Occipital lobe (tissue), 2 donors: Measurements from ENCODE around the gene TBC1D16. TPM values are rescaled to one million over a fixed set of nuclear protein-coding genes. Genes with fewer than 3 reads are reported as not detected.

Source experiments
- DNase-seq: peaks from one replicate; lab custom pipeline; 2025; lab: John Stamatoyannopoulos, UW
- total RNA-seq: library from RNA; depleted of rRNA; stranded (reverse); fragments of >200 nt; gene quantifications from one replicate; pipeline ENCODE4 v1.2.3, GENCODE V29; 2014

TBC1D16 gene
- total RNA-seq, 1 donor from 2014 or later: 35.4 TPM

DNA sequence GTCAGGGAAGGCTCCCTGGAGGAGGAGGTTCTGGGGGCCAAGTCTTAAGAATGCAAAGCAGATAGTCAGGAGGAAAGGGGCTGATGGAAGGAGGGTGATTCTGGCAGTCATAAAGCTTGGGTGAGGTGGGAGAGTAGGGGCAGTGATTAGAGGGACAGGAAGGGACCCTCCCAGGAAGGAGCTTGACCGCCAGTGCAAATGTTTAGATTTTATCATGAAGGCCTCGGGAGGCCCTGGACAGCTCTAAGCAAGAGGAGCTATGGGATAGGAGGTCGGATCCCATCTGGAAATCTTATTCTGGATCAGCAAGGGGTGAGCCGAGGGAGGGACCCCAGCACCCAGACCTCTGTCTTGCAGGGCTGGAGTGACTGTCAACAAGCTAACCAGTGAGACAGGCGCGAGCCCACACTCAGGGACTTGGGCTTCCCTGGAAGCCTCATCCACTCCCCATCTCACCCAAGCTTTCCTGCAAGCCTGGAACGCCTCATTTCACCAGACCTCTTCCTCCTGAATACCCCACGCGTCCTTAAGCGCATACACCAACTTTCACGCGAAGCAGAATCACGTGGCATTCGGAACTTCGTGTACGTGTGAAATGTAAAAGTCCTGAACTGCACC, 144.4 kb downstream of the TBC1D16 start:
- DNase-seq: no peak

DNA sequence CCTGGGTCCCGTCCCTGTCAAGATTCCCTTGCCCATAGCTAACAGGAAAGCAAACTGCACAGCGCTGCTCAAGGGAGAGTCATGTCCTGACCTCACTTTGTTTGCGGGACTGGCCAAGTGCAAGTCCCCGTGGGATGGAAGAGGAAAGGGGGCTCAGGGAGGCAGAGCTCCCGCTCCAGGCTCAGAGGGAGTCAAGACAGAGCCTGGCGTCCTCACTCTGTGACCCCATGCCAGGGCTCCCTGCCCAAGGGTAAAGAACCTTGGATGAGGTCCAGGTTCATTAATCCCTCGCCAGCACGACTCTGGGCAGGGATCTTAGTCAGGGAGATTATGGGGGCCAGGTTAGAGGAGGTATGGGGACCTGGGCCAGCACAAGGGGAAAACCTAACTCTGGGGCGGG, 145.0 kb downstream of the TBC1D16 start:
- DNase-seq: no peak

DNA sequence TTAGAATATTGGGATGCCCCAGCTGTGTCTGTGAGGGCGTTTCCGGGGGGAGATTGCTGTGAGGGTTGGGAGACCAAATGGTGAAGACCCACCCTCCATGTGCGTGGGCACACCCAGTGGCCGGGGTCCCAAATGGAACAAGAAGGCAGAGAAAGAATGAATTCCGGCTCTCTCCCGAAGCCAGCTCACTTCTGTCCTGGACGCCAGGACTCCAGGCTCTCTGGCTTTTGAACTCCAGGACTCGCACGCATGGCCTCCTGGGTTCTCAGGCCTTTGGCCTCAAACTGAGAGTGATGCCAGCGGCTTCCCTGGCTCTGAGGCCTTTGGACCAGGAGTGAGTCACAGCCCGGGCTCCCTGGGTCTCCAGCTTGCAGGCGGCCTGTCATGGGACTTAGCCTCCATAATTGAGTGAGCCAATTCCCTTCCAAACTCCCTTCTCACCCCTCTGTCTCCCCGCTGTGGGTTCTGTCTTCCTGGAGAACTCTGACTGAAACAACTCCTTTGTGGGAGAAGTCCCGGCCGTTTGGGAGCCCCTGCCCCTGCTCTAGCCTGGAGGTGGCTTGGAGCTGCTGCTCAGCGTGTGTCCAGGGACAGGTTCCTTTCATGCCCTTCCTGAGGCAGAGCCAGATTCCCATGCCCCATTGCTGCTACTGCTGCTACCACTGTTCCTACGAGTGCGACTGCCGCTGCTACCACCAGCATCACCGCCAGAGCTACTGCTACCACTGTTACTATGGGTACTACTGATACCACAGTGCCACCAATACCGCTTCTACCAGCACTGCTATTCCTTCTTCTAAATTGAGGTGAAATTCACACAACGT, 146.6 kb downstream of the TBC1D16 start:
- DNase-seq: no peak

DNA sequence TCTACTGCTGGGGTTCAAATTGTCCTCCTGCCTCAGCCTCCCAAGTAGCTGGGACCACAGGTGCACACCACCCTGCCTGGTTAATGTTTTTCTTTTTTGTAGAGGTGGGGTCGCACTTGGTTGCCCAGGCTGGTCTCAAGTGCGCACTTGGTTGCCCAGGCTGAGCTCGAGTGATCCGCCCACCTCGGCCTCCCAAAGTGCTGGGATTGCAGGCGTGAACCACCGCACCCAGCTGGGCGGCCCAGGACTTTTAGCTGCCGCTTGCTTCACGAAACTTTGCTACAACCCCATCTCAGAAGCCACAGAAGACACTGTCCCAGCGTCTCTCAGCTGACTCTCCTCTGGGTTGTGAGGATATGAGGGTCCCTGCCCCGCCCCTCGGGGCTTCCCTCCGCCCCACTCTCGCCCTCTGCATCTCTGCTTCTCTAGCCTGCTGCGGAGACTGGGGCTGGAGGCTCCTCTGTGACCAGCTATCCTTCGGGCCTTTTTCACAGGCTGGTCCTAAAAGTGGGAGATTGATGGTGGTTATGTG, 147.6 kb downstream of the TBC1D16 start:
- no peak for DNase-seq

DNA sequence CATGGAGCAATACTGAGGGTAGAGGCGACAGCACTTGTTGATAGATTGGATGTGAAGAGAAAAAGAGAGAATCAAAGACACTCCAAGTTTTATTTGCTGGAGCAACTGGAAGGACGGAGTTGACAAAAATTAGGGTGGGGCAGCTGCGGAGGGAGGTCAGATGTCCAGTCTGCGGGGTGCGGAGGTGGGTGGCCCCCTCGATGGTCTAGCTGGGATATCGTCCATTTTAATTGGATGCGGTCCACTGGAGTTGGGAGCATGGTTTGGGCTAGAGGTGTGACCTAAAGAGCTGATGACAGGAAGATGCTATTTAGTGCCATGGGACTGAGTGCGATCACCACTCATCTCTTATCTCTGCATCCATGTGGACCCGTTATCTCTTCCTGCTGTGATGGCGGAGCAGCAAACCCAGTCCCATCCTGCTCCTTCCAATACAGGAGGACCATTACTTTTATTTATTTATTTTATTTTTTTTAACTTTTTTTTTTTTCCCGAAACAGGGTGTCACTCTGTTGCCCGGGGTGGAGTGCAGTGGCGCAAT, 148.2 kb downstream of the TBC1D16 start:
- DNase-seq: no peak

DNA sequence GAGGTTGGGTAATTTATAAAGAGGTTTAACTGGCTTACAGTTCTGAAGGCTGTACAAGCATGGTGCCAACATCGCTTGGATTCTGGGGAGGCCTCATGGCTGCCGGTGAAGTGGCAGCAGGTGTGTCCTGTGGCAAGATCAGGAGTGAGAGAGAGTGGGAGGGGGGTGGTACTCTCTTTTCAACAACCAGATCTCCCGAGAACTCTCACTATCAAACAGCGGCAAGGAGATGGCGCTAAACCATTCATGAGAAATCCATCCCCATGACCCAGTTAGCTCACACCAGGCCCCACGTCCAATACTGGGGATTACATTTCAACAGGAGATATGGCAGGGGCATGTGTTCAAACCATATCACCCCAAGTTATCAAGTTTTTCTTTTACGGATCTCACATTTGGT, 152.5 kb downstream of the TBC1D16 start:
- DNase-seq: no peak

Other genes starting within 250 kb of the TBC1D16 start
- 8.4 TPM for gene CBX8, start 238.8 kb downstream of the TBC1D16 start, total RNA-seq
- gene CBX4, start 196.4 kb downstream of the TBC1D16 start, total RNA-seq: 19.2 TPM
- 5.0 TPM for gene CCDC40, start 770 bp upstream of the TBC1D16 start, total RNA-seq
- gene GAA, start 65.7 kb upstream of the TBC1D16 start, total RNA-seq: 14.3 TPM
- gene EIF4A3, start 111.3 kb upstream of the TBC1D16 start, total RNA-seq: 64.4 TPM
- gene CARD14, start 134.2 kb upstream of the TBC1D16 start, total RNA-seq: 0.31 TPM
- 1.9 TPM for gene SGSH, start 184.5 kb upstream of the TBC1D16 start, total RNA-seq
- gene SLC26A11, start 184.6 kb upstream of the TBC1D16 start, total RNA-seq: 4.8 TPM
- 17.5 TPM for gene RNF213, start 225.0 kb upstream of the TBC1D16 start, total RNA-seq